OCI-LY1 (cell line): ENCODE data around the gene TMEM52B.

Experiments used
- EZH2 ChIP-seq: fragments of 200-600 bp; sonication (generic), shearing (Covaris generic); IDR thresholded peaks from 2 replicates; pipeline ENCODE4 v1.8.0; 2017; ENCODE audit warnings: borderline replicate concordance, mixed run types, mild to moderate bottlenecking, antibody characterized with exemption, low read length, moderate library complexity, mixed read lengths
- TF ChIP-seq, protein P1 (sequence below): fragments of 200-600 bp; sonication (generic), shearing (Covaris generic); IDR thresholded peaks from 2 replicates; pipeline ENCODE4 v1.5.1; 2017; ENCODE audit warnings: mild to moderate bottlenecking, antibody characterized with exemption, low read length, moderate library complexity, mixed read lengths

- TF ChIP-seq, protein P1, sequence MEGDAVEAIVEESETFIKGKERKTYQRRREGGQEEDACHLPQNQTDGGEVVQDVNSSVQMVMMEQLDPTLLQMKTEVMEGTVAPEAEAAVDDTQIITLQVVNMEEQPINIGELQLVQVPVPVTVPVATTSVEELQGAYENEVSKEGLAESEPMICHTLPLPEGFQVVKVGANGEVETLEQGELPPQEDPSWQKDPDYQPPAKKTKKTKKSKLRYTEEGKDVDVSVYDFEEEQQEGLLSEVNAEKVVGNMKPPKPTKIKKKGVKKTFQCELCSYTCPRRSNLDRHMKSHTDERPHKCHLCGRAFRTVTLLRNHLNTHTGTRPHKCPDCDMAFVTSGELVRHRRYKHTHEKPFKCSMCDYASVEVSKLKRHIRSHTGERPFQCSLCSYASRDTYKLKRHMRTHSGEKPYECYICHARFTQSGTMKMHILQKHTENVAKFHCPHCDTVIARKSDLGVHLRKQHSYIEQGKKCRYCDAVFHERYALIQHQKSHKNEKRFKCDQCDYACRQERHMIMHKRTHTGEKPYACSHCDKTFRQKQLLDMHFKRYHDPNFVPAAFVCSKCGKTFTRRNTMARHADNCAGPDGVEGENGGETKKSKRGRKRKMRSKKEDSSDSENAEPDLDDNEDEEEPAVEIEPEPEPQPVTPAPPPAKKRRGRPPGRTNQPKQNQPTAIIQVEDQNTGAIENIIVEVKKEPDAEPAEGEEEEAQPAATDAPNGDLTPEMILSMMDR: no peak
- TF ChIP-seq EZH2: no peak
Observed at GRCh38 chr12:10241290-10241689, 62.5 kb downstream of the TMEM52B start.
